ENCODE results near the gene C1orf74.

DNA sequence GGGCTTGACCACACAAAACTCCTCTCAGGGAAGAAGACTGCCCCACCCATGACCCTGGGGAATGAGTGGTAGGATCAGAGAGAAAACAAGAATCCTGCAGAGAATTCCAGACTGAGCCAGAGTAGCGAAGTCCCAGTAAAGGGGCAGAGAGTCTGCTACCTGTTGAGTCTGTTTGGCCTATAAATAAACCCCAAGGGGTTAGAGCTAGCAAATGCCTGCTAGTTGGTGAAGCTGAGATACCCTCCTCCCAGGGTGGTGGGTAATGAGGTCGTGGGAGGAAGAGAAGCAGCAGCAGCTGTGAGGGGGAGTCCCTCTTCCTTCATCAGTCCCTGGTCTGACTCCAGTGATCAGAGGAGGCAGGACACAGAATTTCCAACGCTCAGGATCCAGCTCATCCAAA, 26.0 kb downstream of the C1orf74 start:
- TF ChIP-seq, protein P1, sequence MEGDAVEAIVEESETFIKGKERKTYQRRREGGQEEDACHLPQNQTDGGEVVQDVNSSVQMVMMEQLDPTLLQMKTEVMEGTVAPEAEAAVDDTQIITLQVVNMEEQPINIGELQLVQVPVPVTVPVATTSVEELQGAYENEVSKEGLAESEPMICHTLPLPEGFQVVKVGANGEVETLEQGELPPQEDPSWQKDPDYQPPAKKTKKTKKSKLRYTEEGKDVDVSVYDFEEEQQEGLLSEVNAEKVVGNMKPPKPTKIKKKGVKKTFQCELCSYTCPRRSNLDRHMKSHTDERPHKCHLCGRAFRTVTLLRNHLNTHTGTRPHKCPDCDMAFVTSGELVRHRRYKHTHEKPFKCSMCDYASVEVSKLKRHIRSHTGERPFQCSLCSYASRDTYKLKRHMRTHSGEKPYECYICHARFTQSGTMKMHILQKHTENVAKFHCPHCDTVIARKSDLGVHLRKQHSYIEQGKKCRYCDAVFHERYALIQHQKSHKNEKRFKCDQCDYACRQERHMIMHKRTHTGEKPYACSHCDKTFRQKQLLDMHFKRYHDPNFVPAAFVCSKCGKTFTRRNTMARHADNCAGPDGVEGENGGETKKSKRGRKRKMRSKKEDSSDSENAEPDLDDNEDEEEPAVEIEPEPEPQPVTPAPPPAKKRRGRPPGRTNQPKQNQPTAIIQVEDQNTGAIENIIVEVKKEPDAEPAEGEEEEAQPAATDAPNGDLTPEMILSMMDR (IDR thresholded peaks at IDR 0.05): no peak
- TF ChIP-seq, protein P2, sequence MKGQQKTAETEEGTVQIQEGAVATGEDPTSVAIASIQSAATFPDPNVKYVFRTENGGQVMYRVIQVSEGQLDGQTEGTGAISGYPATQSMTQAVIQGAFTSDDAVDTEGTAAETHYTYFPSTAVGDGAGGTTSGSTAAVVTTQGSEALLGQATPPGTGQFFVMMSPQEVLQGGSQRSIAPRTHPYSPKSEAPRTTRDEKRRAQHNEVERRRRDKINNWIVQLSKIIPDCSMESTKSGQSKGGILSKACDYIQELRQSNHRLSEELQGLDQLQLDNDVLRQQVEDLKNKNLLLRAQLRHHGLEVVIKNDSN (CRISPR knock-in tag; IDR thresholded peaks at IDR 0.05): no peak
- TF ChIP-seq ESRRA (CRISPR knock-in tag; IDR thresholded peaks at IDR 0.05; ENCODE audit: borderline replicate concordance): no peak
- TF ChIP-seq, protein P3, sequence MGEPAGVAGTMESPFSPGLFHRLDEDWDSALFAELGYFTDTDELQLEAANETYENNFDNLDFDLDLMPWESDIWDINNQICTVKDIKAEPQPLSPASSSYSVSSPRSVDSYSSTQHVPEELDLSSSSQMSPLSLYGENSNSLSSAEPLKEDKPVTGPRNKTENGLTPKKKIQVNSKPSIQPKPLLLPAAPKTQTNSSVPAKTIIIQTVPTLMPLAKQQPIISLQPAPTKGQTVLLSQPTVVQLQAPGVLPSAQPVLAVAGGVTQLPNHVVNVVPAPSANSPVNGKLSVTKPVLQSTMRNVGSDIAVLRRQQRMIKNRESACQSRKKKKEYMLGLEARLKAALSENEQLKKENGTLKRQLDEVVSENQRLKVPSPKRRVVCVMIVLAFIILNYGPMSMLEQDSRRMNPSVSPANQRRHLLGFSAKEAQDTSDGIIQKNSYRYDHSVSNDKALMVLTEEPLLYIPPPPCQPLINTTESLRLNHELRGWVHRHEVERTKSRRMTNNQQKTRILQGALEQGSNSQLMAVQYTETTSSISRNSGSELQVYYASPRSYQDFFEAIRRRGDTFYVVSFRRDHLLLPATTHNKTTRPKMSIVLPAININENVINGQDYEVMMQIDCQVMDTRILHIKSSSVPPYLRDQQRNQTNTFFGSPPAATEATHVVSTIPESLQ (CRISPR knock-in tag; IDR thresholded peaks at IDR 0.05): no peak
- no peak for TF ChIP-seq MXD4 (CRISPR knock-in tag; IDR thresholded peaks at IDR 0.05; ENCODE audit: borderline replicate concordance)
- TF ChIP-seq FOXP1 (CRISPR knock-in tag; IDR thresholded peaks at IDR 0.05; ENCODE audit: borderline replicate concordance): no peak
- TF ChIP-seq, protein P4, sequence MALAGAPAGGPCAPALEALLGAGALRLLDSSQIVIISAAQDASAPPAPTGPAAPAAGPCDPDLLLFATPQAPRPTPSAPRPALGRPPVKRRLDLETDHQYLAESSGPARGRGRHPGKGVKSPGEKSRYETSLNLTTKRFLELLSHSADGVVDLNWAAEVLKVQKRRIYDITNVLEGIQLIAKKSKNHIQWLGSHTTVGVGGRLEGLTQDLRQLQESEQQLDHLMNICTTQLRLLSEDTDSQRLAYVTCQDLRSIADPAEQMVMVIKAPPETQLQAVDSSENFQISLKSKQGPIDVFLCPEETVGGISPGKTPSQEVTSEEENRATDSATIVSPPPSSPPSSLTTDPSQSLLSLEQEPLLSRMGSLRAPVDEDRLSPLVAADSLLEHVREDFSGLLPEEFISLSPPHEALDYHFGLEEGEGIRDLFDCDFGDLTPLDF (CRISPR knock-in tag; IDR thresholded peaks at IDR 0.05): no peak
- TF ChIP-seq, protein P5, sequence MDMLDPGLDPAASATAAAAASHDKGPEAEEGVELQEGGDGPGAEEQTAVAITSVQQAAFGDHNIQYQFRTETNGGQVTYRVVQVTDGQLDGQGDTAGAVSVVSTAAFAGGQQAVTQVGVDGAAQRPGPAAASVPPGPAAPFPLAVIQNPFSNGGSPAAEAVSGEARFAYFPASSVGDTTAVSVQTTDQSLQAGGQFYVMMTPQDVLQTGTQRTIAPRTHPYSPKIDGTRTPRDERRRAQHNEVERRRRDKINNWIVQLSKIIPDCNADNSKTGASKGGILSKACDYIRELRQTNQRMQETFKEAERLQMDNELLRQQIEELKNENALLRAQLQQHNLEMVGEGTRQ (CRISPR knock-in tag; IDR thresholded peaks at IDR 0.05): no peak
- TF ChIP-seq ZNF121 (CRISPR knock-in tag; IDR thresholded peaks at IDR 0.05): no peak
- no peak for TF ChIP-seq ELF4 (CRISPR knock-in tag; IDR thresholded peaks at IDR 0.05; ENCODE audit: low read depth)
- TF ChIP-seq, protein P6, sequence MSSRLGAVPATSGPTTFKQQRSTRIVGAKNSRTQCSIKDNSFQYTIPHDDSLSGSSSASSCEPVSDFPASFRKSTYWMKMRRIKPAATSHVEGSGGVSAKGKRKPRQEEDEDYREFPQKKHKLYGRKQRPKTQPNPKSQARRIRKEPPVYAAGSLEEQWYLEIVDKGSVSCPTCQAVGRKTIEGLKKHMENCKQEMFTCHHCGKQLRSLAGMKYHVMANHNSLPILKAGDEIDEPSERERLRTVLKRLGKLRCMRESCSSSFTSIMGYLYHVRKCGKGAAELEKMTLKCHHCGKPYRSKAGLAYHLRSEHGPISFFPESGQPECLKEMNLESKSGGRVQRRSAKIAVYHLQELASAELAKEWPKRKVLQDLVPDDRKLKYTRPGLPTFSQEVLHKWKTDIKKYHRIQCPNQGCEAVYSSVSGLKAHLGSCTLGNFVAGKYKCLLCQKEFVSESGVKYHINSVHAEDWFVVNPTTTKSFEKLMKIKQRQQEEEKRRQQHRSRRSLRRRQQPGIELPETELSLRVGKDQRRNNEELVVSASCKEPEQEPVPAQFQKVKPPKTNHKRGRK (CRISPR knock-in tag; IDR thresholded peaks at IDR 0.05; ENCODE audit: borderline replicate concordance): no peak
- TF ChIP-seq NR1H2 (CRISPR knock-in tag; IDR thresholded peaks at IDR 0.05): no peak
- TF ChIP-seq ZNF396 (CRISPR knock-in tag; IDR thresholded peaks at IDR 0.05; ENCODE audit: borderline replicate concordance): no peak

Data from WTC11 (cell line).